Common myeloid progenitor, CD34-positive (primary cell): ENCODE results near the gene HLA-B.
"Not testable (repeated sequence)": the region's sequence is repeated elsewhere in the genome, so short reads cannot be mapped to it uniquely, and the experiment has no call there.

Experiments used
- CTCF ChIA-PET: fragments of 350-600 bp; sonication (Branson Sonifier 250); formaldehyde crosslinking; loops from one replicate; lab custom pipeline; 2021; ENCODE audit warnings: antibody characterized with exemption; lab: Charles Lee
- POLR2A ChIA-PET: fragments of 350-600 bp; sonication (Branson Sonifier 250); formaldehyde crosslinking; loops from one replicate; lab custom pipeline; 2021; ENCODE audit warnings: antibody characterized with exemption; lab: Charles Lee
- DNase-seq, 3 donors: peaks; one replicate each; pipeline versions ENCODE4 v3.0.0 to v3.0.0-alpha.2; 2013
- H3K27ac ChIP-seq, 2 experiments: 1 replicate in 1 of 2; 2 replicates in 1 of 2; pipeline ENCODE4 v1.7.0; 2013; ENCODE audit warnings: inconsistent platforms in 2 of 2, low read length in 2 of 2, mild to moderate bottlenecking in 2 of 2, low read depth in 1 of 2, moderate library complexity in 1 of 2; ENCODE audit not compliant: severe bottlenecking in 2 of 2, insufficient read depth in 1 of 2, poor library complexity in 1 of 2
- H3K27me3 ChIP-seq, 5 experiments: replicated peaks in 2 of 5; 1 replicate in 3 of 5; 2 replicates in 2 of 5; pipeline versions ENCODE4 v1.6.1 to v1.7.0; 2013; ENCODE audit warnings: low read length in 4 of 5, mild to moderate bottlenecking in 2 of 5, moderate library complexity in 2 of 5, inconsistent platforms in 1 of 5; ENCODE audit not compliant: insufficient read depth in 5 of 5, control insufficient read depth in 4 of 5
- H3K36me3 ChIP-seq, 4 experiments: 1 replicate in 2 of 4; 2 replicates in 2 of 4; pipeline versions ENCODE4 v1.6.1 to v1.7.0; 2013; ENCODE audit warnings: low read length in 3 of 4, control low read depth in 1 of 4, mild to moderate bottlenecking in 1 of 4; ENCODE audit not compliant: control insufficient read depth in 4 of 4, insufficient read depth in 4 of 4
- H3K4me1 ChIP-seq, 4 experiments: 1 replicate in 3 of 4; 2 replicates in 1 of 4; pipeline versions ENCODE4 v1.6.1 to v1.7.1; 2013; ENCODE audit warnings: low read length in 3 of 4, mild to moderate bottlenecking in 3 of 4, control low read depth in 1 of 4, inconsistent platforms in 1 of 4, moderate library complexity in 1 of 4; ENCODE audit not compliant: control insufficient read depth in 4 of 4, insufficient read depth in 4 of 4; ENCODE audit errors: control extremely low read depth in 1 of 4
- H3K4me3 ChIP-seq, 7 experiments: 1 replicate in 4 of 7; 2 replicates in 3 of 7; pipeline versions ENCODE4 v1.5.1 to v1.7.0; 2013; ENCODE audit warnings: mild to moderate bottlenecking in 7 of 7, low read length in 6 of 7, moderate library complexity in 6 of 7, inconsistent platforms in 2 of 7, low read depth in 2 of 7, control low read depth in 1 of 7; ENCODE audit not compliant: insufficient read depth in 4 of 7, control insufficient read depth in 1 of 7; ENCODE audit errors: extremely low read depth in 1 of 7
- H3K9me3 ChIP-seq, 5 experiments: 1 replicate in 4 of 5; 2 replicates in 1 of 5; pipeline versions ENCODE4 v1.6.1 to v1.7.1; 2013; ENCODE audit warnings: low read length in 4 of 5, mild to moderate bottlenecking in 2 of 5, inconsistent platforms in 1 of 5, low read depth in 1 of 5, moderate library complexity in 1 of 5; ENCODE audit not compliant: control insufficient read depth in 4 of 5, insufficient read depth in 2 of 5; ENCODE audit errors: control extremely low read depth in 1 of 5
- WGBS: methylation state at CpG from one replicate; pipeline ENCODE4 v1.1.5; 2013; ENCODE audit not compliant: insufficient coverage; 5-methylcytosine and 5-hydroxymethylcytosine counted together

Gene HLA-B

GRCh38 chr6:31394381-31394780, 37.4 kb upstream of the HLA-B start:
- Histone ChIP-seq H3K4me1 (peaks cover 0 to 9% (median 4%) of the 10 kb centered on the region in 4 experiments), H3K27me3 (no peaks in the 10 kb centered on the region), H3K27ac (no peak overlapping the region), H3K4me3 (no peak overlapping the region), H3K36me3 (peaks cover 0 to 12% (median 0%) of the 10 kb centered on the region in 4 experiments), H3K9me3 (no peaks in the 10 kb centered on the region)
- WGBS: no CpG with 5 or more reads among the region's 4 CpGs
- ChIA-PET POLR2A (no interaction called here), CTCF (interaction anchor here (0.7 to 11.2 kb wide), 6 partner anchors 9 to 198 kb away, joined by 3 to 77 read pairs (median 4); partner anchors contain the start of gene MICA)
- no peak for DNase-seq

- Histone ChIP-seq H3K27me3 (no peaks in the 10 kb centered on the region), H3K9me3 (no peaks in the 10 kb centered on the region), H3K4me1 (peaks cover 0 to 9% (median 4%) of the 10 kb centered on the region in 4 experiments), H3K27ac (no peak overlapping the region), H3K4me3 (no peak overlapping the region), H3K36me3 (peaks cover 0 to 12% (median 0%) of the 10 kb centered on the region in 4 experiments)
- WGBS: 81% methylated on average over 5 of the region's 5 CpGs
- no peak for DNase-seq
- ChIA-PET CTCF (interaction anchor here (0.7 to 11.2 kb wide), 4 partner anchors 9 to 50 kb away, joined by 3 to 77 read pairs (median 4); partner anchors contain the start of gene MICA), POLR2A (no interaction called here)
These were observed 37.0 kb upstream of the HLA-B start for GRCh38 chr6:31393932-31394331.

GRCh38 chr6:31389802-31390132, 32.8 kb upstream of the HLA-B start:
- DNase-seq, H3K4me3 ChIP-seq, H3K27ac ChIP-seq, CTCF ChIA-PET, H3K36me3 ChIP-seq, H3K27me3 ChIP-seq, H3K4me1 ChIP-seq, H3K9me3 ChIP-seq, POLR2A ChIA-PET: not testable (repeated sequence)

- POLR2A ChIA-PET, H3K4me1 ChIP-seq, H3K36me3 ChIP-seq, H3K9me3 ChIP-seq, DNase-seq, H3K4me3 ChIP-seq, H3K27me3 ChIP-seq, CTCF ChIA-PET, H3K27ac ChIP-seq: not testable (repeated sequence)
- WGBS: no CpG with 5 or more reads among the region's 13 CpGs
These were observed 32.2 kb upstream of the HLA-B start for GRCh38 chr6:31388916-31389801.

- CTCF ChIA-PET: interaction anchor here (1.5 to 2.7 kb wide), 2 partner anchors 9 to 11 kb away, joined by 3 to 8 read pairs; no protein-coding TSS in a partner anchor
- H3K4me1 ChIP-seq: no peaks in the 10 kb centered on the region
- WGBS: 100% methylated on average over 1 of the region's 1 CpG
- H3K27me3 ChIP-seq: peaks cover 0 to 1% (median 0%) of the 10 kb centered on the region in 5 experiments
- H3K27ac ChIP-seq: no peak overlapping the region
- H3K9me3 ChIP-seq: no peaks in the 10 kb centered on the region
- POLR2A ChIA-PET: interaction anchor here (0.5 kb wide), 1 partner anchor 157 kb away, joined by 3 read pairs; no protein-coding TSS in a partner anchor
- no peaks in the 10 kb centered on the region for H3K36me3 ChIP-seq
- DNase-seq: no peak
- H3K4me3 ChIP-seq: no peak overlapping the region
These were observed 30.0 kb upstream of the HLA-B start for GRCh38 chr6:31386977-31387376.

- Histone ChIP-seq H3K4me3 (no peak overlapping the region), H3K27ac (no peak overlapping the region), H3K36me3 (no peaks in the 10 kb centered on the region), H3K27me3 (peaks cover 0 to 2% (median 0%) of the 10 kb centered on the region in 5 experiments), H3K9me3 (no peaks in the 10 kb centered on the region), H3K4me1 (no peaks in the 10 kb centered on the region)
- no peak for DNase-seq
- ChIA-PET CTCF (interaction anchor here (1.5 to 2.7 kb wide), 2 partner anchors 10 kb away, joined by 3 to 8 read pairs; no protein-coding TSS in a partner anchor), POLR2A (interaction anchor here (0.5 kb wide), 1 partner anchor 156 kb away, joined by 3 read pairs; no protein-coding TSS in a partner anchor)
- 100% methylated on average over 1 of the region's 3 CpGs for WGBS
These were observed 29.1 kb upstream of the HLA-B start for GRCh38 chr6:31386099-31386498.

GRCh38 chr6:31385041-31385440, 28.1 kb upstream of the HLA-B start:
- Histone ChIP-seq H3K9me3 (no peaks in the 10 kb centered on the region), H3K36me3 (no peaks in the 10 kb centered on the region), H3K27ac (no peak overlapping the region), H3K4me1 (no peaks in the 10 kb centered on the region), H3K27me3 (peaks cover 0 to 2% (median 0%) of the 10 kb centered on the region in 5 experiments), H3K4me3 (no peak overlapping the region)
- DNase-seq: no peak
- ChIA-PET POLR2A (no interaction called here), CTCF (no interaction called here)
- 90% methylated on average over 3 of the region's 3 CpGs for WGBS
